Muscle layer of duodenum (tissue), 2 donors: ENCODE data around the gene DHRS7B.
"Not testable (repeated sequence)": the region's sequence is repeated elsewhere in the genome, so short reads cannot be mapped to it uniquely, and the experiment has no call there.

Experiments
- H3K27ac ChIP-seq: one replicate; pipeline ENCODE4 v1.7.0; 2013; ENCODE audit warnings: mild to moderate bottlenecking, low read length
- H3K27me3 ChIP-seq: one replicate; pipeline ENCODE4 v1.7.0; 2013; ENCODE audit warnings: low read depth, mild to moderate bottlenecking, control low read depth, low read length
- H3K36me3 ChIP-seq, 2 donors: one replicate each; pipeline ENCODE4 v1.7.0; 2013; ENCODE audit warnings: low read length in 2 of 2, control low read depth in 1 of 2, mild to moderate bottlenecking in 1 of 2; ENCODE audit not compliant: insufficient read depth in 2 of 2, control insufficient read depth in 1 of 2
- H3K4me1 ChIP-seq, 2 donors: one replicate each; pipeline ENCODE4 v1.7.0; 2013; ENCODE audit warnings: low read length in 2 of 2, mild to moderate bottlenecking in 2 of 2, control low read depth in 1 of 2, moderate library complexity in 1 of 2; ENCODE audit not compliant: insufficient read depth in 2 of 2, control insufficient read depth in 1 of 2
- H3K4me3 ChIP-seq, 2 donors: one replicate each; pipeline ENCODE4 v1.7.0; 2013; ENCODE audit warnings: low read length in 2 of 2, low read depth in 1 of 2, mild to moderate bottlenecking in 1 of 2
- H3K9me3 ChIP-seq, 2 donors: one replicate each; pipeline ENCODE4 v1.7.0; 2013; ENCODE audit warnings: low read length in 2 of 2, control low read depth in 1 of 2, mild to moderate bottlenecking in 1 of 2; ENCODE audit not compliant: control insufficient read depth in 1 of 2
- donor health status: healthy.

Gene DHRS7B

DNA sequence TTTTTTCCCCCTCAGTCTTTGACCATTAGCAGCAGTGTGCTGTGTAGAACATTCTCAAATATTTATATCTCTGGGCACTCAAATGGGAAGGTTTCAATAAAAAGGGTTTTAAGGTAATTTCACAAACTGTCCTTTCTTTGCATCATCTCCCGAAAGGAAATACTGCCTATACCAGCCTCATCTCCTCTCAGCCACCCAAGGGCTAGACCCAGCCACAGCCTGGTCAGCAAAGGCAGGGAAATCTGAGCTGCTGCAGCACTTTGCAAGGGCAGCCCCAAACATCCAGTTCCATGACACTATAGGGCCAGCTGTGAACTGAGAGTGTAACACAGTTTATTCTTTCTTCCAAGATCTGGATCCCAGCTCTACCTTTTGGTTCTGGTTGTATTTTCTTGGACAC, 58.3 kb downstream of the DHRS7B start:
- Histone ChIP-seq H3K4me3 (no peak overlapping the region), H3K4me1 (no peaks in the 10 kb centered on the region), H3K27me3 (no peaks in the 10 kb centered on the region), H3K9me3 (no peaks in the 10 kb centered on the region), H3K36me3 (peaks cover 29 to 44% of the 10 kb centered on the region in 2 donors), H3K27ac (no peak overlapping the region)

DNA sequence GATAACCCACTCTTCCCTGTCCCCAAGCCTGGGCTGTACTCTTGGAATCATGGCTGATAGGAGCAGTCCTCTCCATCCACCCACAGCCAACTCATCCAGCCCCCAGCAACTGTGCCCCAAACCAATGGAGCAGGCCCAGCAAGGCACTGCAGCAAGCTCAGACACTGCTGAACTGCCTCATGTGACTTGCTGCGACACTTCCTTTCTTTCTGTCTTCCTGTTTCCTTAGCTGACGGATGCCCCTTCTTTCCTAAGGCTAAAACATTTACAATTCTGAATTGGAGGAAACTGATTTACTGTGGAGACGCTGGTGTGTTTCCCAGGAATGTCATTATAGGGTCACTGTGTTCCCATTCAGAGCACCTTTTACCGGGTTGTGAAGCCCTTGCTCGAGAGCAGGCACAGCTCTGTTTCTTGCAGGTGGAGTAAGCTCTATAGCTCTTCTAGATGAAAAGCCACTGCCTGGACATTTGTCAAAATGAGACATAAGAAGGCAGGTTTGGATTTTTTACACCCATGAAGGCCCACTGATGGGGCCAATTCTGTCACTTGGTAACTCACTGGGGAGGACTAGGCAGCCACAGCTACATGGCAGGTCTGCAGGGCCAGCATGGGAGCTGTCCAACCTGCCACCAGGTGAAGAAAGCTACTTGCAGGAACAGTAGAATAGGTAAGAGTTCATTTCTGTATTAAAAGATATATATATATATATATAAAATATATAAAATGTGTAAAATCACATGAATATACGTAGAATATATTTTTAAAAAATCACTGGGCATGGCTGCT, 59.8 kb downstream of the DHRS7B start:
- Histone ChIP-seq H3K36me3 (peaks cover 33 to 48% of the 10 kb centered on the region in 2 donors), H3K27me3 (no peaks in the 10 kb centered on the region), H3K9me3 (no peaks in the 10 kb centered on the region), H3K4me1 (peaks cover under 1 to 2% of the 10 kb centered on the region in 2 donors), H3K4me3 (no peak overlapping the region), H3K27ac (no peak overlapping the region)

DNA sequence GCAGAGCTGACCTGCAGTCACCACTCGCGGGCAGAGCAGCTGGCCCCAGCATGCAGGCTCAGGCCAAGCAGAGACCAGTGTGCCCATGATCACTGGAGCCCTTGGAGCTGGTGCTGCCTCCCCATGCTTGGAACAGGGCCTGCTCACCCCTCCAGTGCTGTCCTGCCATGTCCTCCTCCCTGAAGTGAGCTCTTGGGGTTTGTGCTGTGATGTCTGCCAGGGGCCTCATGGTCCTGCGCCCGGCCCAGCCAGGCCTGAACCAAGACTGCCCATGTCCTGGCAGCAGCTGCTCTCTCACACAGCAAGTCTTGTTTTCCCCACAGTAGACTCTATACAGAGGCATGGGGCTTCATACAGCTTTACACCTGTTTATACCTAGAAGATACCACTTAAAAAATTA, 62.6 kb downstream of the DHRS7B start:
- peaks cover 4 to 5% of the 10 kb centered on the region in 2 donors for H3K4me1 ChIP-seq
- H3K27me3 ChIP-seq, result no peaks in the 10 kb centered on the region
- no peaks in the 10 kb centered on the region for H3K9me3 ChIP-seq
- H3K27ac ChIP-seq, result no peak overlapping the region
- peaks cover 29 to 42% of the 10 kb centered on the region in 2 donors for H3K36me3 ChIP-seq
- no peak overlapping the region for H3K4me3 ChIP-seq

DNA sequence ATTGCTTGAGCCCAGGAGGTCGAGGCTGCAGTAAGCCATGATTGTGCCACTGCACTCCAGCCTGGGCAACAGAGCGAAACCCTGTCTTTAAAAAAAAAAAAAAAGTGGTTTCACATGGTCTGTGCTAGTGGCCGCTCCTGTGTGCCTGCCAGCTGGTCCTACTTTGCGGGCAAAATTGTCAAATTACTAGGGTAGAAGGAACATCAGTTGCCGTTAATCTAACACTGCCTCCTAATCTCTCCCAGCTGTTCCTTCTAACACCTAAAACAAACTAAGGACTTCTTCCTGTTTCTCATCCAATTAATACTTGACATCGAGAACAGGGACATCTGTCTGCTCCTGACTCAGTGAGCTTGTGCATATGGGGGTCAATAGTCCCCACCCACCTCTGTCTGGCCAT, 63.3 kb downstream of the DHRS7B start:
- Histone ChIP-seq H3K36me3 (peaks cover 24 to 35% of the 10 kb centered on the region in 2 donors), H3K27ac (no peak overlapping the region), H3K27me3 (no peaks in the 10 kb centered on the region), H3K9me3 (no peaks in the 10 kb centered on the region), H3K4me3 (no peak overlapping the region), H3K4me1 (peaks cover 4 to 5% of the 10 kb centered on the region in 2 donors)

DNA sequence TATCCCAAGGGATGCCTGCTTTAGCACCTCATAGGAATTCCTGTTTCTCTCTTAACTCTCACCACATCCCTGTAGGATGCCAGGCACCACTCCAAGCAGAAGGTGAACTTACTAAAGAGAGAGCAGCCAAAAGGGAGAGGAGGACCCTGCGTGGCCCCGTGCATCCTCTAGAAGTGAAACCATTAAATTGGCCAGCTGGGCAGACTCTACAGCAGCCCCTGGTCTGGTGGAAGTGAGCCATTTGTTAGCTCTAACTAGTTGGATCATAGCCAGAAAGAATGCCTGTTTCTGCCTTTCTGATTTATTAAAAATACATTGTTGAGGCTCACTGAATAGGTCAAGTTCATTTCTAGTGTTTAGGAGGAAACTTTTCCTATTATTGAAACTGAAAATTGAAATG, 64.9 kb downstream of the DHRS7B start:
- peaks cover 4 to 5% of the 10 kb centered on the region in 2 donors for H3K4me1 ChIP-seq
- no peaks in the 10 kb centered on the region for H3K9me3 ChIP-seq
- H3K27ac ChIP-seq, result no peak overlapping the region
- H3K4me3 ChIP-seq, result no peak overlapping the region
- H3K27me3 ChIP-seq, result no peaks in the 10 kb centered on the region
- H3K36me3 ChIP-seq, result peaks cover 17 to 24% of the 10 kb centered on the region in 2 donors

DNA sequence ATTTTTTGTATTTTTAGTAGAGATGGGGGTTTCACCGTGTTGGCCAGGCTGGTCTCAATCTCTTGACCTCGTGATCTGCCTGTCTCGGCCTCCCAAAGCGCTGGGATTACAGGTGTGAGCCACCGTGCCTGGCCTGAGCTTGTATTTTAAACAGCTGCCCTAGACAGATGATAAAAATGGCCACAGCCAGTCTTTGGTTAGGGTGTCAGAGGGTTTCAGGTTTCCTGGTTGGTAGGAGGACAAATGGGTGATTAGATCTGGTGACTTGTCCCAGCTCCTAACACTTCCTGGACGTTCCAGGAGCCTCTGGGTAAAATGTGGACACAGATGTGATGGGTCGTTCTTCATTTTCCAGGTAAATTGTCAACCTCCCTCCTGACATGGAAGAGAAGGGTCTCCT, 65.7 kb downstream of the DHRS7B start:
- H3K36me3 ChIP-seq, result peaks cover 22 to 30% of the 10 kb centered on the region in 2 donors
- H3K4me1 ChIP-seq, H3K27ac ChIP-seq, H3K4me3 ChIP-seq, H3K9me3 ChIP-seq, H3K27me3 ChIP-seq: not testable (repeated sequence)

DNA sequence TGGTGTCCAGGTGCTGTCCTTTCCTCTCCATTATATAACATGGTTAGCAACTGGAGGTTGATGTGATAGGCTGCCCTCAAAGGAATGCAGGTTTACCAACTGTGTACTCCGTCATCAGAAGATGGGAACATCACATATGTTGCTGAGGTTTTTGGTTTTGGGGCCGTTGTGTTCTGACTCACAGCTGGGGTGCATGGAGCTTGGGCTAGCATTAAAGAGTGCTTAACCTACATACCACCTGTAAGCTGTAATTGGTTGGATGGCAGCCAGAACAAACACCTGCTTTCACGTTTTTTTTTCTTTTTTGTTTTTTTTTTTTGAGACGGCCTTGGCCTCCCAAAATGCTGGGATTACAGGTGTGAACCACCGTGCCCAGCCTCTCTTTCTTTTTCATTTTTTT, 66.3 kb downstream of the DHRS7B start:
- Histone ChIP-seq H3K36me3 (peaks cover 25 to 36% of the 10 kb centered on the region in 2 donors), H3K4me1 (peaks cover 4 to 5% of the 10 kb centered on the region in 2 donors), H3K27ac (no peak overlapping the region), H3K4me3 (no peak overlapping the region), H3K27me3 (no peaks in the 10 kb centered on the region), H3K9me3 (no peaks in the 10 kb centered on the region)

DNA sequence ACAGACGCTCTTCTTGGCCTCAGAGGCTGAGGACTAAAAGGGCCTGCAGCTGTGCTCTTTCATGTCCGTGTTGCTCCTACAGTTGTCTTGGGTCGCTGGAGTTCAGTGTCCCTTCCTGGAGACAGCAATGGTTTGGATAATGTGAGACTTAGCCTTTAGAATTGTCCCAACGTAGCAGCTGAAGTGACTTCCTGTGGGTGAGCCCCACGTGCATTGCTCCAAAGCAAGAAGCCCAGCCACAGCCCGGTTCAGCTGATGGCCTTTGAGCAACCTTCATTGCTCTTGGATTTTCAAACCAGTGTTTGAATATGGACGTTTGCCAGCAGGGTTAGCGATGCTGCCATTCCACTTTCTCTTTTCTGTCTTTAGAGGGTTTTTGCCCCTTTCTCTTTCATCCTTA, 67.5 kb downstream of the DHRS7B start:
- H3K27ac ChIP-seq, result no peak overlapping the region
- H3K9me3 ChIP-seq, result no peaks in the 10 kb centered on the region
- H3K27me3 ChIP-seq, result no peaks in the 10 kb centered on the region
- peaks cover 22 to 36% of the 10 kb centered on the region in 2 donors for H3K36me3 ChIP-seq
- H3K4me1 ChIP-seq, result peaks cover 4 to 5% of the 10 kb centered on the region in 2 donors
- no peak overlapping the region for H3K4me3 ChIP-seq

DNA sequence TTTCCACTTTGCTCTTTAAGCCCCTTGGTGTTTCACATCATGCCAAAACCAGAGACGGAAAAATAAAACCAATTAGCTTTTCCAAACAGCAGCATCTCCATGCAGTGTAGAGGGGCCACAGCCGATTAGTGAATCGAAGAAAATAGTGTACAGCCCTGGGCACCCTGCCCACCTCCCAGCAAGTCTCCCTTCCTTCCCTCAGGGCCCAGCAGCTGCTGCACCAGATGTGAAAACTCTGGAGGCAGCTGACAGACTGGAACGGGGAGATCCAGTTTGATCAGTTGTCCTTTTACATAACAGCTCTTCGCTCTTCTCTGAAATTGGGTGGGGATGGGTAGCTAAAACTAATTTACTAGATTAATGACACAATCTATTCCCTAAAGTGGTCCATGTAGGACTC, 67.9 kb downstream of the DHRS7B start:
- Histone ChIP-seq H3K36me3 (peaks cover 17 to 35% of the 10 kb centered on the region in 2 donors), H3K4me3 (no peak overlapping the region), H3K27me3 (no peaks in the 10 kb centered on the region), H3K4me1 (peaks cover 4 to 8% of the 10 kb centered on the region in 2 donors), H3K27ac (no peak overlapping the region), H3K9me3 (no peaks in the 10 kb centered on the region)

DNA sequence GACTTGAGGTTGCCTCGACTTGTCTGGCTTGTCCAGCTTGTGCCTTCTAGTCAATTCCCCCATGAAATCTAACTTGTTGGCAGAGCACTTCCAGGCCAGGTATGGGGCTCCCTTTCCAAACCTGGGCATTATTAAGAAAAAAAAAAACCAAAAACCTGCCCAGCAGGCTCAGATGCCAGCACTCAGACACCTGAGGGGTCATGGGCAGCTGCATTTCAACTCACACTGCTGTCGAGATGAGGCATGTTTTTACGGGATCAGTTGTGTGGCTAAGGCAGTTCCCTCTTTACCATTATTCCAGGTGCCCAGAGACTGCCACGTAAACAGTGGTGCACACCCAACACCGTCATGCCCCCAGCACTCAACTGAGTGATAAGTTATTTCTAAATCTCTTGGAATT, 69.4 kb downstream of the DHRS7B start:
- H3K4me3 ChIP-seq, result no peak overlapping the region
- H3K27ac ChIP-seq, result no peak overlapping the region
- no peaks in the 10 kb centered on the region for H3K27me3 ChIP-seq
- no peaks in the 10 kb centered on the region for H3K9me3 ChIP-seq
- peaks cover 12 to 31% of the 10 kb centered on the region in 2 donors for H3K36me3 ChIP-seq
- peaks cover 4 to 16% of the 10 kb centered on the region in 2 donors for H3K4me1 ChIP-seq

DNA sequence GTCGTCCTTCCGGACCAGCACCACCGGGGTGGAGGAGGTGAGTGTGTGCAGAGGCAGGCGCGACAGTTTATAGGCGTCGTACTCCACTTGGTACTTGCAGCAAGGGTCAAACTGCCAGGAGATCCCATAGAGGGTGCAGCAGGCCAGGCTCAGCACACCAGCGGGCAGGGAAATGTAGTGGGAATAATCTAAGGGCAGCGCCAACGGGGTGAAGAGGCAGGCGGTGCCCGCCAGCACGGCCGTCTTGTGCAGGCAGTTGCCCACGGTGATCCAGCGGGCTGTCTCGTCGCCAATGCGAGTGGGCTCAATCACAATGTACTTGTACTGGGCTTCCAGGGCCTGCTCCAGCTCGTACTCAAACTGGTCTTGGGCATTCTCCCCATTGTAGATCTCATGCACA, 71.6 kb downstream of the DHRS7B start:
- no peaks in the 10 kb centered on the region for H3K27me3 ChIP-seq
- H3K36me3 ChIP-seq, result peaks cover 8 to 27% of the 10 kb centered on the region in 2 donors
- H3K4me3 ChIP-seq, result no peak overlapping the region
- peaks cover 0 to 18% of the 10 kb centered on the region in 2 donors for H3K4me1 ChIP-seq
- no peak overlapping the region for H3K27ac ChIP-seq
- H3K9me3 ChIP-seq, result no peaks in the 10 kb centered on the region

DNA sequence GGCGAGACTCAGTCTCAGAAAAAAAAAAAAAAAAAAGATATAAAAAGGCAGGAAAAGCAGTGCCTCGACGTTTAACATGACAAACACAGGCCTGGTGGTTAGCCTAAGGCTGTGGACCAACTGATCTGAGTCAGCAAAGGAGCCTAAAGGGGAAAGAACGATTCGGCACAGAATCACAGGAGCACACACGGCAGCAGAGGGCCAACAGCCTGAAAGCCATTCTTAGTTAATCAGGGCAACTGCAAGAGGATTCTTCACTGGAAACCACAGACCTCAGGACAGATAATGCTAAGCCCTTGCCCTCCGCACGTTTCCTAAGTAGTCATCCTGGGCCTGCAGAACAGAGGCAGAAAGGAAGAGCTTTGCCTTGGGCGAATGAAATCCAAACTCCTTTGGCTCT, 72.5 kb downstream of the DHRS7B start:
- no peaks in the 10 kb centered on the region for H3K27me3 ChIP-seq
- peaks cover 0 to 22% of the 10 kb centered on the region in 2 donors for H3K4me1 ChIP-seq
- no peak overlapping the region for H3K4me3 ChIP-seq
- no peaks in the 10 kb centered on the region for H3K9me3 ChIP-seq
- H3K36me3 ChIP-seq, result peaks cover 8 to 27% of the 10 kb centered on the region in 2 donors
- H3K27ac ChIP-seq, result no peak overlapping the region
